NK-92 (cell line): Measurements from ENCODE around the gene CLDN7.

ENCODE experiments used
- DNase-seq: peaks from one replicate; lab custom pipeline; 2025; ENCODE audit not compliant: unreplicated experiment; lab: John Stamatoyannopoulos, UW

The CLDN7 gene

DNA sequence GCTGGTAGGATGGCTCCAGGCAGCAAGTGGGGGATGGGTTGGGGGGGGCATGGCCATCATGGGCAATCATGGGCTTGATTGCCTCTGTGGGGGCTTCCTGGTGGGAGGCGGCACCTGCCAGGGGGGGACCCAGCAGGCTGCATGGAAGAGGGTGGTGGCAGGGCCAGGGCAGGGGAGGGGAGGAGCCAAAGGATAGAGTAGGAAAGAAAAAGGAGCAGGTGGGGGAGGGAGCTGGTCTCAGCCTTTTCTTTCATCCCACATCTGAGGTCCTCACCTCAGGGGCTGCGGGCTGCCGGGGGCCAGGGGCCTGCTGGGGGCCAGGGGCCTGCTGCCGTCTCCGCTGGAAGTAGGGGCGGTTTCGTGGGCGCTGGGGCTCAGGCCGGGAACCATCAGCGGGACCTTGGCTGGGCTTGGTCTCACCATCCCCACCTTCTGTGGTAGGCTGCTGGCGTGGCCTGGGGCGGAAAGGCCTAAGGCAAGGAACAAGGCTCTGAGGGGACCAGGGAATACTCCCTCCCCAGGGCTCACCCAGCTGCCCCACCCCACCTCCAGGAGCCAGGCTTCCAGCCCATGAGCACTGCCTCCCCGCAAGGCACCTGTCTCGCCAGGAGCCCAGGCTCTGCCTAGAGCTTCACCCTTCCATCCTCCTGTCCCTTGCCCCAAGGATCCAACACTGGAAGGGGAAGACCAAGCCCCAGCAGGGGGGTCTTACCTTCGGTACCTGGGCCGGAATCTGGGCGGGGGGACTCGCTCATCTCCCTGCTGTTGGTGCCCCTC, 27.2 kb upstream of the CLDN7 start:
- DNase-seq: no peak

GRCh38 chr17:7285679-7286078, 23.4 kb upstream of the CLDN7 start:
- DNase-seq: no peak

DNA sequence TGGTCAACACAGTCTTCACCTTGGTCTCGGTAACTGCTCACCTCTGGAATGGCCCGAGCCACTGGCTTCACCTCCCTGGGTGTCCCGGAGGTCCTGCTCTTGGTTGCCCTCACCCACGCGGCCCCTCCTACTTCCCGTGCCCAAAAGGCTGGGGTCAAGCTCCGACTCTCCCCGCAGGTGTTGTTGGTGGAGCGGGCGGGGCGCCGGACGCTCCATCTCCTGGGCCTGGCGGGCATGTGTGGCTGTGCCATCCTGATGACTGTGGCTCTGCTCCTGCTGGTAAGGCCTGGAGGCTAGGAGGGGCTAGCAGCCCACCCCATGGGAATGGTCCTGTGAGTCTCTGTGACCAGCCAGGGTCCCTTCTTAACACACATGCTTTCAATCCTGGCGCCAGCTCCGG, 22.6 kb upstream of the CLDN7 start:
- no peak for DNase-seq

- no peak for DNase-seq
Measured at GRCh38 chr17:7283471-7284216, 21.4 kb upstream of the CLDN7 start.

GRCh38 chr17:7282752-7283321, 20.6 kb upstream of the CLDN7 start:
- no peak for DNase-seq

GRCh38 chr17:7281953-7282751, 19.9 kb upstream of the CLDN7 start:
- DNase-seq: no peak

DNA sequence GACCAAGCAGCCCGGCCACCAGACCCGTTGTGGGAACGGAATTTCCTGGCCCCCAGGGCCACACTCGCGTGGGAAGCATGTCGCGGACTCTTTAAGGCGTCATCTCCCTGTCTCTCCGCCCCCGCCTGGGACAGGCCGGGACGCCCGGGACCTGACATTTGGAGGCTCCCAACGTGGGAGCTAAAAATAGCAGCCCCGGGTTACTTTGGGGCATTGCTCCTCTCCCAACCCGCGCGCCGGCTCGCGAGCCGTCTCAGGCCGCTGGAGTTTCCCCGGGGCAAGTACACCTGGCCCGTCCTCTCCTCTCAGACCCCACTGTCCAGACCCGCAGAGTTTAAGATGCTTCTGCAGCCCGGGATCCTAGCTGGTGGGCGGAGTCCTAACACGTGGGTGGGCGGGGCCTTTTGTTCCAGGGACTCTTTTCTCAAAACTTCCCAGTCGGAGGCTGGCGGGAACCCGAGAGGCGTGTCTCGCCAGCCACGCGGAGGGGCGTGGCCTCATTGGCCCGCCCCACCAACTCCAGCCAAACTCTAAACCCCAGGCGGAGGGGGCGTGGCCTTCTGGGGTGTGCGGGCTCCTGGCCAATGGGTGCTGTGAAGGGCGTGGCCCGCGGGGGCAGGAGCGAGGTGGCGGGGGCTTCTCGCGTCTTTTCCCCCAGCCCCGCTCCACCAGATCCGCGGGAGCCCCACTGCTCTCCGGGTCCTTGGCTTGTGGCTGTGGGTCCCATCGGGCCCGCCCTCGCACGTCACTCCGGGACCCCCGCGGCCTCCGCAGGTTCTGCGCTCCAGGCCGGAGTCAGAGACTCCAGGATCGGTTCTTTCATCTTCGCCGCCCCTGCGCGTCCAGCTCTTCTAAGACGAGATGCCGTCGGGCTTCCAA, 19.0 kb upstream of the CLDN7 start, which contains the start of gene SLC2A4:
Gene SLC2A4, plus strand, starts transcription at position 645 of the 879 bp plus-strand sequence. Its CDS starts 217 bp downstream, at position 862.
- no peak for DNase-seq

DNA sequence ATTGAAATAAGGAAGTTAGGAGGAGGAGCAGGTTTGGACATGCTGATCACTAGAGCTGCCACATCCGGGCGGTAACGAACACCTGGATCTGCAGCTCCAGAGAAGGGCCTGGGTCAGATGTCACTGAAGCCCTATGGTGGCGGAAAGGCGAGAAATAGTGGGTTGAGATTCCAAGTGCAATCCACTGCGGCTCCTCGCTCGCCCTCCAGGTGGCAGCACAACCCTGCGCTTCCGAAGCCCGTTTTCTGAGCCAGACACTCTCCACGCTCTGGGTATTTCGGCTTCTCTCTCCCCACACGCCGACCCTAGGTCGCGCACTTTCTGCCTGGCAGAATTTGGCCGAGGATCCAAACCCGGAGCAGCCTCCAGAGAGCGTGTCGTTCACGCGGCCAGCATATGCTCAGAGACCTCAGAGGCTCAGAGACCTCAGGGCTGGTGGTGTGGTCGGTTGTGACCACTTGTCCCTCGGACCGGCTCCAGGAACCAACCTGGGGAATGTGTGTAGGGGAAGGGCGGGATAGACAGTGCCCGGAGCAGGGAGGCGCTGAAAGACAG, 18.3 kb upstream of the CLDN7 start:
- no peak for DNase-seq

DNA sequence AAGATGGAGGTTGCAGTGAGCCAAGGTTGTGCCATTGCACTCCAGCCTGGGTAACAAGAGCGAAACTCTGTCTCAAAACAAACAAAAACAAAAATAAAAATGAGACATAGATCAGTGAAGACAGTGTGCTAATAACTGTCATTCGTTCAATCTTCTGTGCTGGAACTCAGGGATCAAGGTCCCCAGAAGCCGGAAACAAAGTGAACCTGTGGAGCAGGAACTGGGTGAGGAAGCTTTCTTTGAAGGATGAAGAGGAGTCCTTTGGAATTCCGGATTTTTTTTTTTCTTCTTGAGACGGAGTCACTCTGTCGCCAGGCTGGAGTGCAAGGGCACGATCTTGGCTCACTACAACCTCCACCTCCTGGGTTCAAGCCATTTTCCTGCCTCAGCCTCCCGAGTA, 17.2 kb upstream of the CLDN7 start:
- no peak for DNase-seq

DNA sequence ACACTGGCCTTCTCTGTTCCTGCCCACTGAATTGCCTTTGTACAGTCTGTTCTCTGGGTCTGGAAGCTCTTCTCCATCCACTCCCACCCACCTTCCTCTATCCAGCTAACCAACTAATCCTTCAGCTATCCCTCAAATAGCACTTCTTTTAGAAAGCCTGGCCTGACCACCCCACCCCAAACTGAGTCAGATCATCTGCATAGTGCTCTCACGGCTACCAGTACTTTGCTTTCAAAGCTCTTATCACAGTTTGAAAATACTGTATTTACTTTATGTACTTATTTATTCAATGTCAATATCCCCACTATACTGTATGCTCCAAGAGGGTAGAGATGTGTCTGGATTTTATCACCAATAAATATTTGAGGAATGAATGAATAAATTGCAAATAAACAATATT, 4.5 kb upstream of the CLDN7 start:
- no peak for DNase-seq

GRCh38 chr17:7263801-7264078, 1.5 kb upstream of the CLDN7 start:
- no peak for DNase-seq

- no peak for DNase-seq
Measured at GRCh38 chr17:7262935-7263800, 890 bp upstream of the CLDN7 start.

DNA sequence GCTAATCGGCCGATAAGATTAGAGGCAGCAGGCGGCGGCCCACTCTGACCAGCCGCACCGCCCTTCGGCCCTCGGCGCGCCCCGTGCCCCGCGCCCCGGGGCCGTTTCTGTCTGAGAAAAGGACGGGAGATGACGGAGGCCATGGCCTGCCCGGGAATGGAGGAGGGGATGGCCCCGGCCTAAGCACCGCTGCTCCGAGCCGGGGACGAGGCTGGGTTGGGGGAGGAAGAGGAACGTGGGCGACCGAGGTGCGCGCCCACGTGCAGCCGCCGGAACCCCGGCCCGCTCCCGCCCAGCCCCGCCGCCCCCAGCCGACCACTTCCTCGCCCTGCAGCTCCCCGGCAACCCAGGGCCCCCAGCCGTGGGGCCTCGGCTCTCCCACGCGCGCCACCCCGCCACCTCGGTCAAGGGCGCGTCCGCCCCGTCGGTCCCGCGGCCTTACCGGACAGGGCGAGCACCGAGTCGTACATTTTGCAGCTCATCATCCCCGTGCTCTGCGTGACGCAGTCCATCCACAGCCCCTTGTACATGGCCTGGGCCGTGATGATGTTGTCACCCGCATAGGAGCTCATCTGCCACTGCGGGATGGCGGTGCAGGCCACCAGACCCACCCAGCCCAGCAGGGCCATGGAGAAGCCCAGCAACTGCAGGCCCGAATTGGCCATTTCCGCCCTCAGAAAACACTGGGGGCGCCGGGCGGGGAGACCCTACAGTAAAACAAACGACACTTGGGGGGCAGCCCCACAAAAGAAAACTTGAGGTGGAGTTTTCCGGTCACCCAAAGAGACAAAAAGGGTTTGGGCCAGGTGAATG, 693 bp downstream of the CLDN7 start:
- no peak for DNase-seq

DNA sequence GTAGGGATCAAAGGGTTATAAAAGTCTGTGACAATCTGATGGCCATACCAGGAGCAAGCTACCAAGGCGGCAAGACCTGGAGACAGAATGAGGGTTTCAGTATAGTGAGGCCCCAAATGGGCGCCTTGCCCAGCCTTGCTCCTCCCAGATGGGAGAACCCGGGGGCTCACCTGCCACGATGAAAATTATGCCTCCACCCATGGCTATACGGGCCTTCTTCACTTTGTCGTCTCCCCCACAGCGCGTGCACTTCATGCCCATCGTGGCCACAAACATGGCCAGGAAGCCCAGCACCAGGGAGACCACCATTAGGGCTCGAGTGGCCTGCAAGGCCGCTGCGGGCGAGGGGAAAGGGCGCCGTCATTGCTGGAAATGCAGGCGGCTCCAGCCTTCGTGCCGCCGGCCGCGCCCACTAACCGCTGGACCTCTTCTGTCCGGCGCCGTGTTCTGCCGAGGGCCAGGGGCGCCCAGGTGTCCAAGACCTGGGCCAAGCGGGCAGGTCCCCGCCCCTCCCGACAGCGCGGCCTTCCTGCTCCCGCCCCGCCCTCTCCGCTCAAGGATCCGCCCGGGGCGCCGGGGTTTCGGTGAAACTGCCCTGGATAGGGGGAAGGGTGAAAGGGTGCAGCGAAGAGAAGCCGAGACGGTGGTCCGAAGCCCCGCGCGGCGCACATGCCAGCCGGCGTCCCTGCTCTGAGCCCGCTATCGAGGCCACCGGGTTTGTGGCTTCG, 1.5 kb downstream of the CLDN7 start:
- DNase-seq: no peak

GRCh38 chr17:7260151-7260550, 2.1 kb downstream of the CLDN7 start:
- DNase-seq: no peak

DNA sequence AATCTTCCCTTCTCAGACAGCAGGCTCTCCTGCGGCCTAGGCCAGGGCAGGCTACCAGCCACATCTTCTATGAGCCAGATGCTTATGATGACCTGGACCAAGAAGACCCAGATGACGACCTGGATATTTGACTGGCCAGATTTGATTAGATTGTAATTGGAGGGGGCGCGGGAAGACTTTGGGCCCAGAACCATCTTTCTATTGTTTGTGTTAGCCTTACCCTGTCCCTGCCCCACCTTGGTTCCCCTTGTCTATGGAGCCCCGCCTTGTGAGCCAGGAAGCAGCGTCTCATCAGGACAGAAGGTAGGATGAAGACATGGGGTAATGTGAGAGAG, 2.8 kb downstream of the CLDN7 start:
- no peak for DNase-seq

GRCh38 chr17:7258731-7259554, 3.3 kb downstream of the CLDN7 start:
- DNase-seq: no peak
